ENCODE measurements around the gene PRAC2.
A peak's percentile ranks its signal among the peaks of the same experiment; 100 is the strongest.
"Not testable (repeated sequence)": the region's sequence is repeated elsewhere in the genome, so short reads cannot be mapped to it uniquely, and the experiment has no call there.

The PRAC2 gene

DNA sequence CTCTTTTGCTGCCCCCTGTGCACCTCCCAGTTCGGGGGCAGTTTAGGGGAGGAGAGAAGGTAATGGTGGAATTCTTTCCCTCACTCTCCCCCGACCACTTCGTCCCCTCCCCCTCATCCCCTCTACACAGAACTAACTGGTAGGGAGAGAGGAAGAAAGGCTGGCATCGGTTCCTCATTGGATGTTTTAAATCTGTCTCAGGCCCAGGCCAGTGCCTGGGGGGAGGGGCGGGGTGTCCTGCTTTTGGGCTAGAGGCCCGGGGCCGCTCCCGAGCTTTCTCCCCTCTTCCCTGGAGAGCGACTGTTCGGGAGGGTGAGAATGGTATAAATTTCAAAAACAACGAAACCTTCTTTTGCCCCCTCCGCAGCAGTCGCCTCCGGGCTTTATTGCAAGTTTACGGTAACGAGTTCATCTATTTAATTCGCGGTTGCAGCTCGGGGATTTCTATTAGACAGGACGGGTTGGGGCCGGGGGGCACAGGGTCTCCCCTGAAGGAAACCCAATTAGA is at the start of gene PRAC2:
TSS of gene PRAC2 (plus strand) at position 271 of the 508 bp plus-strand sequence. CDS start 1,226 bp downstream, outside the sequence.
- DNase-seq, result no peak

DNA sequence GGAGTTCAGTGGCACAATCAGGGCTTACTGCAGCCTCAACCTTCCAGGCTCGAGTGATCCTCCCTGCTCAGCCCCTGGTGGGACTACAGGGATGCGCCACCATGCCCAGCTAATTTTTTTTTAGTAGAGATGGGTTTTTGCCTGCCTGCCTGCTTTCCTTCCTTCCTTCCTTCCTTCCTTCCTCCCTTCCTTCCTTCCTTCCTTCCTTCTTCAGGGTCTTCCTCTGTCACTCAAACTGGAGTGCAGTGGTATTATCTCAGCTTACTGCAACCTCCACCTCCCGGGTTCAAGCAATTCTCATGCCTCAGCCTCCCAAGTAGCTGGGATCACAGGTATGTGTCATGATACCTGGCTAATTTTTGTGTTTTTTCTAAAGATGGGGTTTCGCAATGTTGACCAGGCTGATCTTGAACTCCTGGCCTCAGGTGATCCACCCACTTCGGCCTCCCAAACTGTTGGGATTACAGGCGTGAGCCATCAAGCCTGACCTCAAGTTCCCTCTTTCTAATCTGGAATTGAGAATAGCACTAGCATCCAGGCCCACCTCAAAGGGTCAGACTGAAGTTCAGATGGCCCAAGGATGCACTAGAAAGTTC is 45.9 kb upstream of the PRAC2 start:
- DNase-seq, result no peak

DNA sequence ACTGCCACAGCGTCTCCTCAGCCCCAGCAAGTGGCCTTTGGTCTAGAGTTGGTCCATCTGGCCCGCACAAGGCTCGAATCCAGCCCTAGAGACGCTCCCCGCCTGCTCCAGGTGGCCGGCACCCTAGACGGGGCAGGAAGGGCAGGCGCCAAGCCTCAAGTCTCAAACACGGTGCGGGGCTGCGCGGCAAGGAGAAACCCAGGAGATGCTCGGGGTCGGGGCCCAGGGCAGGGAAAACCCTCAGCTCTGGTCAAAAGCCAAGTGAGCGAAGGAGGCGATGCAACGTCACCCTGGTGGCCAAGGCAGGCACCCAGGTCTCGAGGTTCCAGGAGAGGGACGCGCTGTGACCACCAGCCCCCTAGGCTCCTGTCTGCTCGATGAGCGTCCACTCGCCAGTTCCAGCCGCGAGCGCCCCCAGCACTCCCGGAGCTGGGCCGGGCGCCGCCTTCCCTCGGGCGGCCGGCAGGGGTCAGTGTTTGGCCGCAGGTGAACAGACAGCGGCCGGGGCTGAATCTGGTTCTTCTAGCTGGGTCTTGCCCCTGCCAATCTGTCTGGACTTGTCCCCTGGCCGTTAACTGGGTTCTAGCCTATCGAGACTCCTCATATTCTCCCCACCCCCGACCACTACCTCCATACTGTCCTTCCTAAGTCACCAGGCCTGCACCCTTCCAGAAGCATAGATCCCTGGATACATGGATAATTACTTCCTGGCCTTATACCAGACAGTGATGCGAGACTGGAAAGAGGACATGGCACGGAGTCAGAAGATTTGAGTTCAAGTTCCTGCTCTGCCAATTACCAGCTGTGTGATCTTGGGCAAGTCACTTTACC is 44.6 kb upstream of the PRAC2 start:
- DNase-seq, result peak; percentile 44

DNA sequence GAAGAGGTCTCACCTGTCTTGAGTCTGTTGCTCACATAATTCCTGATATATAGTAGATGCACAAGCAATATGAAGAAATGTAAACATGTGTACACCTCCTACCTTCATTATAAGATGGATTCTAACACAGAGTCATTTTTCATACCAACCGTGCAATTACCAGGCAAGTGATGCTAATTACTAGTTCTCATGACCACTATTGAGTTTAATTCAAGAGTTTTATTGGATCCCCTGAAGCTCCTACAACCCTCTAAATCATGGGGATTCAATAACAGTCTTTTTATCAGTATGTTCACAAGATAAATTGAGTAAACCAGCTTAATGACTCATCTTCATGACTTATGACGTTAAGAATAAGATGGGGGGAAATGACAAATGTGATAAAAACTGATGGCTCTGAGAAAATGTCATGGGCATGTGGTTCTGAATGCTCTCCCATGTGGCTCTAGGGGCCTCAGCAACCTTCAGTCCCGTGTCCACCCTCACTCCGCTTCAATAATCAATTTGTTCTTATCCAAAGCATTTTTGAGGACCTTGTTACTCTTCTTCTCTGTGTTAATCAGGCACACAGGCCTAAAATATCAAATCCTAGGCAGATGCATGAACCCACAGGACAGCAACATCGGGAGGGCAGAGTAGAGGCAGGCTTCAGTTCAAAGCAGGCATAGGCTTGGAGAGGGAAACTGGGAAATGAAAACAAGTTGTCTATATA is 43.4 kb upstream of the PRAC2 start:
- DNase-seq, result no peak

DNA sequence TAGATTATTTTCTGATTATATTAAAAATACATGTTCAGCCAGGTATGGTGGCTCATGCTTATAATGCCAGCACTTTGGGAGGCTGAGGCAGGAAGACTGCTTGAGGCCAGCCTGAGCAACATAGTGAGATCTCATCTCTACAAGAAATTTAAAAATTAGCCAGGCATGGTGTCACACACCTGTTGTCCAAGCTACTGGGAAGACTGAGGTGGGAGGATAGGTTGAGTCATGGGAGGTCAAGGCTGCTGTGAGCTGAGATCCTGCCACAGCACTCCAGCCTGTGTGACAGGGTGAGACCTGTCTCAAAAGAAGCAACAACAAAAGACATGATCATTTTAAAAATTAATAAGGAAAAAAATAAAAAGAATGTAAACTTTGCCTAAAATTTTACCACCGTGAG is 41.4 kb upstream of the PRAC2 start:
- no peak for DNase-seq

DNA sequence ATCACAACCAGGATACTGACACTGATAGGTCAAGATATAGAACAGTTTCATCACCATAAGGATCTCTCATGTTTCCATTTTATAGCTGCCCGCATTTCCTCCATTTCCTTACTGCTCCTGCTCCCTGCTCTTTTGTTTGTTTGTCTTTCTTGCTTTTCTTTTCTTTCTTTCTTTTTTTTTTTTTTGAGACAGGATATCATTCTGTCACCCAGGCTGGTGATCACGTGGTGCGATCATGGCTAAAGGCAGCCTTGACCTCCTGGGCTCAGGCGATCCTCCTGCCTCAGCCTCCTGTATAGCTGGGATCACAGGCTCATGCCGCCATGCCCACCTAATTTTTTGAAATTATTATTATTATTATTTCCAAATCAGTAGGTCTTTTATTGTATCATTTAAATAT is 32.3 kb upstream of the PRAC2 start:
- DNase-seq, result no peak

DNA sequence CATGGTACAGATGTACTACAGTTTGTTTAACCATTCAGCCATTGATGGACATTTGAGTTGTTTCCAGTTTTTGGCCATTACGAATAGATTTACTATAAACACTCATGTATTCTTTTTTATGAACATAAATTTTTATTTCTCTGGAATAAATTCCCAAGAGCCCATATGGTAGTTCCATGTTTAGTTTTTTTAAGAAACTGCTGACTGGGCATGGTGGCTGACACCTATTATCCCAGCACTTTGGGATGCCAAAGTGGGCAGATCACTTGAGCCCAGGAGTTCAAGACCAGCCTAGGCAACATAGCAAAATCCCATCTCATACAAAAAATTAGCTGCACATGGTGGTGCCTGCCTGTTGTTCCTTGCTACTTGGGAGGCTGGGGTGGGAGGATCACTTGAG is 30.9 kb upstream of the PRAC2 start:
- DNase-seq, result no peak

DNA sequence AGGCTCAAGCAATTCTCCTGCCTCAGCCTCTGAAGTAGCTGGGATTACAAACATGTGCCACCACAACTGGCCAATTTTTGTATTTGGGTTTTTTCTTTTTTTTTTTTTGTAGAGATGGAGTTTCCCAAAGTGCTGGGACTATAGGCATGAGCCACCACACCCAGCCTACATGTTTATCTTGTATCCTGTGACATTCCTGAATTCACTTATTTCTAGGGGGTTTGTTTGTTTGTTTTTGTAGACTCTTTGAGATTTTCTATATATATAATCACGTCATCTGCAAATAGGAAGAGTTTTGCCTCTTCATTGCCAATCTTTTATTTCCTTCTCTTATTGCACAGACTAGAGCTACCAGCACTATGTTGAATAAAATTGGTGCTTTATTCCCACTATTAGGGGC is 29.8 kb upstream of the PRAC2 start:
- no peak for DNase-seq

DNA sequence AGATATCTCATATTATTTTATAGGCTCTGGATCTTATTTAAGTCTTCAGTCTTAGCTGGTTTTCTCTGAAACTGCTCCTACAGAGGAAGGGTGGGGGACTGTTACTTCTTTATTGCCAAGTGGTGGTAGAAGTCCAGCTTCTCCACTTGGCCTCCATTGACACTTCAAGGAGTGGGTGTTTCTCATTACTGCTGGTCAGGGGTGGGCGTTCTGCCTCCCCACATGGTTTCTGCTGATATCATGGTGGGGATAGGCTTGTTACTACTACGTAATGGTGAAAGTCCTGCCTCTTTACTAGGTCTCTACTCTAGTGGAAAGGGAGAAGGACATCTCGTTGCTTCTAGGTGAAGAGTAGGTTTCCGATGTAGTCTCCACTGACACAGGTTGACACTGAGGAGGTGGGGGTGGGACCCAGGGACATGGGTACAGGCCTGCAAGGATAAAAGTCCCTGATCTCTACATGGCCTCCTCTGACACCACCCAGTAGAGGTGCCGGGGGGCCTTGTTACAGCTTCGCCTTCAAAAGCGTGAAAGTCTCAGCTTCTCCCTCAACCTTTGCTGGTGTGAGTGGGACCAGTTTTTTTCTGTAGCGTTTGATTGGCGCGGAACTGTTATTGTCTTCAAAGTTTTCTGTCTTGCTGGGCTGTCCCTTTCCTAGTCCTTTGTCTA is 21.0 kb upstream of the PRAC2 start:
- no peak for DNase-seq

DNA sequence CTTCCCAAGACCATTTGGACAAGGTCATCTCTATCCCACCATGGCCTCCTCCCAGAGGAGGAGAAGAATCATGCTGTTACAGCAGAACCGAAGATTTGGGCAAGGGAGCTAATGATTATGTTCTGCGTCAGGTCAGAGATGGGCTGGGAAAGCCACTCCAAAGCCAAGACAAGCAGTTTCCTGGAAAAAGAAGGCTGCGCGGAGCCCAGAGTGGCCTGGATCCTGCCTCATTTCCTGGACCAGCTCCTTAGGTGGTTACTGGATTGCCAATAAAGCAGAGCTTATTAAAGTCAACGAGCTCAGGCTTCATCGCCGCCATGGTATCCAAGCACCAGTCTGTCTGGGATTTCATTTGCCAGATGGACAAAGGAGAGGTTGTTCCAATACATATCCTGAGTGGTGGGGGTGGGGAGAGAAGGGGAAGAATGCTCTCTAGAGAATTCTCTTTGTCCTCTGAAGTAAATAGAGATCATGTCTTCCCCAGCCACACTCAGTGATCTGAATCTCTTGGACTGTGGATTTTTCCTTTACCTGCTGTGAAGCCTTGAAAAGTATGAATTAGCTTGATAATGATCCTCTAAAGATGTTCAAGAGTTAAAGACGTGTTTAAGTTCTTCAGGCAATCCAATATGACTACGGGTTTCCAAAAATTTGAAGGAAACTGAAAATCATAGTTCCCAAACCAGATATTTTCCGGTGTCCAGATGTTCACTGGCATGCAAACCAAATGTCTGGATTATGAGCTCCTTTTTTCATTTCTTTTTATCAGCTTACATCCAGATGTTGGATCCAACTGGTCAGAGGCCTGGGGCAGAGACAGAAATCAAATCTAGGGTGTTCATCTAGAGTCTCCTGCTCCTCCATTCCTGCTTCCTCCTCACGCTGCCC is 18.4 kb upstream of the PRAC2 start:
- DNase-seq, result peak; percentile 34

DNA sequence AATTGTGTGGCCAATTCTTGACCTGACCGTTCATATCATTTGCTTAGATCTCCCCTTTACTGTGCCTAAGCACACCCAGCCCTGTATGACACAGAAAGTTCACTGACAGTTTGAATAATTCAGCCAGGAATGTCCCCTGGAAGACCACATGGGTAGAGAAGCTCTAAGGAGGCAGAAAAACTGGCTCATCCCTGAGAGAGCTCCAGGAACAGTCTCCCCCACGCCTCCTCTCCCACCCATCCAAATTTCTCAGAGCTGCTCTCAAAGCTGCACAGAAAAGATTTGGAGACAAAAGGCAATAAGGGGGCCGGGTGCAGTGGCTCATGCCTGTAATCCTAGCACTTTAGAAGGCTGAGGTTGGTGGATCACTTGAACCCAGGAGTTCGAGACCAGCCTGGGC is 11.9 kb upstream of the PRAC2 start:
- no peak for DNase-seq

DNA sequence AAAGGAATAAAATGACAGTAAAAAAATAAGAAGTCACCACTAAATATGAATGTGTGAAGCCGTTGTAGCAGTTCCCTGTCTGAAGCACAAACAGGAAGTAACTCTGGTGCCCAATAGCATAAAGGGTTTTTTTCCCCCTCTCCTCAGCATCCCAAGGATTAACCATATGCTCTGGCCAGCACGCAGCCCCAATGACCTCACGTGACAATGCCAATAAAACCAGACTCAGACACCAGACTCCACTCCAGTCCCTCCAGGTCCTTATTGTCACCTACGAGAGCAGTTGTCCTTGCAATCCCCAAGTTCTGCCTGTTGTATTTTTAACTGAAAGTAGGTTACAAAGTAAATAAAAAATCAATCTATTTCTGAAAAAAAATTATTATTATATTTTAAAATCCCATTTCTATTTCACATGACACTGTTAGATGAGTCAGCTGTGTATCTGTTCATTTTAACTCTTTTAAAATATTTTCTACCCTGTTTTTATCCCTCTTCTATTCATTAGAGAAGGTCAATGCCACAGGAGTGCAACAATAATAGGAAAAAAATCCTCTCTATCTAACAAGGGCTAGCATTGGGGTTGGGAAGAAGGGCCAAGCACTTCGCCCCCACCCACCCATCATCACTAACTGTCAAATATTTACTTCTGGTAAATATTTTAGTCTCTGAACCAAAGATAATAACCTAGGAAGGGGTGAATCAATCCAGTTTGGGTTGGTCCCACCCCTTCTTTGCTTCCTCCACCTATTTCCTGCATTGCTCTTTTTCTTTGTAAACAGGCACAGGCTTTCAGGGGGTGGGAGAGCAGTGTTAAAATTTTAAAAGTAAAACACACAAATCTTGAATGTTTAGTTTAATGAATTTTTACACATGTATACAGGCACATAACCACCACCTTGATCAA is 7.2 kb upstream of the PRAC2 start:
- peak; percentile 76 for DNase-seq

DNA sequence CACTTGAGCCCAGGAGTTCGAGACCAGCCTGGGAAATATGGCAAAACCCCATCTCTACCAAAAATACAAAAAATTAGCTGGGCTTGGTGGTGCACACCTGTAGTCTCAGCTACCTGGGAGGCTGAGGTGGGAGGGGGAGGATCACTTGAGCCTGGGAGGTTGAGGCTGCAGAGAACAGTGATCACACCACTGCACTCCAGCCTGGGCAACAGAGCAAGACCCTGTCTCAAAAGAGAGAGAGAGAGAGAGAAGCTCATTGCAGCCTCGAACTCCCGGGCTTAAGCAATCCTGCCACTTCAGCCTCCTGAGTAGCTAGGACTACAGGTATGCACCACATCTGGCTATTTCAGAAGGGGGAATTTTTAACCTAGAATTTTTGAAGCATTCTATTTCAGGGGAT is 6.4 kb upstream of the PRAC2 start:
- not testable (repeated sequence) for DNase-seq

DNA sequence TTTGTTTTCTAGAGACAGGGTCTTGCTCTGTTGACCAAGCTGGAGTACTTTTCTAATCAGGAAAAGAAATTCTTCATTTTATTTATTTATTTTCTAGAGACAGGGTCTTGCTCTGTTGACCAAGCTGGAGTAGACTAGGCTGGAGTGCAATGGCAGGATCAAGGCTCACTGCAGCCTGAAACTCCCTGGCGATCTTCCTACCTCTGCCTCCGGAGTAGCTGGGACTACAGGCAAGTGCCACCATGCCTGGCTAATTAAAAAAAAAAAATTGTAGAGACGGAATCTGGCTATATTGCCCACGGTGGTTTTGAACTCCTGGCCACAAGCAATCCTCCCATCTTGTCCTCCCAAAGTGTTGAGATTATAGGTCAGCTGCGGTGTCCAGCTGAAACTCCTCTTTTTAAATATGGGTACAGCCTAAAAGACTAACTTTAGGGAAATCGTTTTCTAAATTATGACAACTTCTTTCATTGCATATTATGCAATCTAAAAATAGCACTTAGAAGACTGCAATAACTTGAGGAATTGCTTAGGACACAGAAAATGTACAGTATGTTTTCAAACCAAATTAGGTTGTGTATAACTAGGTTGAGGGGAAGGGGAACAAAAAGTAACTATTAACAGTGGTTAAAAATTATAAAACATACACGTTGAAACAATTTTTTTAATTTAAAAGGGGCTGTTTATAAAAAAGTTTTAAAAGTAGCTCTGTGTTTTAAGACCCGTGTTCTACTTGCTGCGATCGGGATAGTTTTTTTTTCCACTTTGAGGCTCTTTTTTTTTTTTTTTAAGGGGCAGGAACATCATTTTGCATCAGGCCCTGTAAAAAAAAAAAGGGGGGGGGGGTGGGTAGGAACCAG is 5.4 kb upstream of the PRAC2 start:
- DNase-seq, result no peak

DNA sequence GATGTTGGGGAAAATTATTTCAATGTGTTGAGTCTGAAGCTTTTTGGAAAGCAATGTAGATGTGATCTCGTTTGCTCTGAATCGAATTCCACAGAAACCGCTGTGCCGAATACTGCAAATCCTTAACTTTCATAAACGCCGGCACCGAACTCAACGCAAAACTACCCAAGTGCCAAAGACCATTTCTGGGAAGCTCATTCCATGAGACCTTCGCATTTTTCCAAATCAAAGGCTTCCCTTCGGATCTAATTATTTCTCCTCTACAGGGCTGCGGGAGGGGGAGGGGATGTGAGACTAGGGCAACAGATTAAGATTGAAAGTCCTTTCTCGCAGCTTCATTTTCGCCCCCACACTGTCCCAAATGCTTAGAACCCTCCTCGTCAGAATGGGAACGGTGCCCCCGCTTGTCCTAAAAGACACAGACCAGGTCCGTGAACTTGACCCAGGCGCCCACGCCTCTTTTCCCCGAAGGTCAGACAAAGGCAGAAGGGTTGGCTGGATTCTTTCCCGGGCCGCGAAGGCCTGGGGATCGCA is 4.7 kb upstream of the PRAC2 start:
- no peak for DNase-seq

DNA sequence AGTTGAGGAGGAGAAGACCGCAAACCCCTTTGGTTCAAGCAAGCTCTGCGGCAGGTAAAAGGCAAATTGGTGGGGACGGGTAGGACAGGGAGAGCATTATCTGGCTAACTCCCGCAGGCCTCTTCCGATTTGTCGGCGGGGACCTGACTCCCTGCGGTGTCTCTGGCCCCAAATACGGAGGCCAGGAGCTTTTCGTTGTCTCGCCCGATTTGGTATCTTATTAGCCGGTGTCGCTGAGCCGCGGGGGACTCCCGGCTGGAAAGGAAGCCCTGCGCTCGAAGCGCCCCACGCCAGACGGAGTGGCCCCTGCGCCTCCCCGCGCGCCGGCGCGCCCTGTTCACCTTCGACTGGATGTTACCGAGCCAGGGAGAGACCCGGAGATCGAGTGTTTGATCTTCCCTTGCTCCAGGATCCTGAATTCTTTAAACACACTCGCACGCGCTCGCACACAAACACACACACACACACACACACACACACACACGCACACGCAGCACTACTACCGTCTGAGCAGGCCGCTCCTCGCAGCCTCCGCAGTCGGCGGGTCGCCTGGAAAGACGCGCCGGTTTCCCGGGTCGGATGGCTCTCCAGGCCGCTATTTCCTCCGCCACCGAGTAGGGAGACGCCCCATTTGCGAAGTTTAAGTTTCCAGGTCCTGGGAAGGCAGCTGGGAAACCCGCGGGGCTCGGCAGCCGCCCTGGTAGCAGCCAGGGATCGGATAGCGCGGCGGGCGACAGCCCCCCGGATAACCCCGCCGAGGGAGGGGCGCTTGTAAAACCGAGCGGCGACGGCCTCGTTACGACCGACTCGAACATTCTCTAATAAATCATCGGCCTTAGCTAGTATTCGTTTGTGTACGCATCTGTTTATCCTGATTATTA is 4.0 kb upstream of the PRAC2 start:
- no peak for DNase-seq

DNA sequence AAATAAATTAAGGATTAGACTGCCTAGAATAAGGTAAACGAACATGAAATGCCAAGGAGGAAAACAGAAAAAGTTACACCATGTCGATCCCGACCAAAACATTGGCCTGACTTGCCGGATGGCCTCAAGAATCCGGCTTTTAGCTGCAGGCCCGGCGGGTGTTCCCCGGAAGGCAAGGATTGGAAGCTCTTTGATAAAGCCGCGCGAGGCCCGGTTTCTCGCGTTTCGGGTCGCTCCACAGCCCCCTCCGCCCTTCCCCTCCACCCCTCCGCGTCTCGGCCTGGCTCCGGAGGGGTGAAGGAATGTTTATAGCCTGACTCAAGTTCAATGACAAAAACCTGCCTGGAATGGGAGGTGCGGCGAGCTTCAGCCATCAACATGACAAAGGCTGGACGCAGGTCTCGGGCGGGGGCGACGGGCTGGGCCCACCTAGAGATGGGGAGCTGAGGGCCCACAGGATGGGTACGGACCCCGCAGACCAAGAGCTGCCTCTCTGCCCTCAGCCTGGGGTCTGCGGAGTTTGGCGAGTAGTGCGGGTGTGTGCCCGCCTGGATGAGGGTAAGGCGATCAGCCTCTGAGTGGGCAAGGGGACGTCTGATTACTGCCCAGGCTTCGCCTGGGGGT is 3.2 kb upstream of the PRAC2 start:
- no peak for DNase-seq

Data from NCI-H2029 (cell line).